ENCODE measurements around the gene GKN2. TPM values are rescaled to one million over a fixed set of nuclear protein-coding genes. Genes with fewer than 3 reads are reported as not detected.

Gene GKN2
- polyA plus RNA-seq, 1 of the 3 experiments (the other 2 are of a cell fraction), result not detected

- H3K4me1 ChIP-seq (ENCODE audit: control insufficient read depth in 1 of 2, insufficient read depth in 2 of 2, low read depth in 1 of 2, low read length in 1 of 2), result no peaks in the 10 kb centered on the region
- H3K4me3 ChIP-seq (ENCODE audit: low read depth in 2 of 2, low read length in 1 of 2), result no peak overlapping the region
- CTCF ChIA-PET, result interaction anchor here (0.7 to 1.2 kb wide), 4 partner anchors 23 to 900 kb away, joined by 3 to 6 read pairs (median 4); no protein-coding TSS in a partner anchor
- no peaks in the 10 kb centered on the region for H3K9me3 ChIP-seq
- no peaks in the 10 kb centered on the region for H4K20me1 ChIP-seq (ENCODE audit: insufficient read depth)
- 76% methylated on average over 5 of the region's 5 CpGs for WGBS (ENCODE audit: low lambda C conversion rate)
- H3K27me3 ChIP-seq (ENCODE audit: insufficient read depth), result no peaks in the 10 kb centered on the region
- H3K36me3 ChIP-seq (replicated peaks in 1 of 2; ENCODE audit: control insufficient read depth in 1 of 2, insufficient read depth in 2 of 2, low read length in 1 of 2), result no peaks in the 10 kb centered on the region
- H2AFZ ChIP-seq (ENCODE audit: low read depth), result no peak overlapping the region
- H3F3A ChIP-seq (replicated peaks; ENCODE audit: insufficient read depth), result no peaks in the 10 kb centered on the region
- no peak for DNase-seq
- H3K4me2 ChIP-seq, result no peak overlapping the region
- no peak overlapping the region for H3K9ac ChIP-seq
- no peaks in the 10 kb centered on the region for H3K79me2 ChIP-seq (ENCODE audit: insufficient read depth)
- POLR2A ChIA-PET, result no interaction called here
- H3K9me2 ChIP-seq, result no peaks in the 10 kb centered on the region
- no peak for TF ChIP-seq CTCF (IDR thresholded peaks at IDR 0.05)
- no peak for TF ChIP-seq TCF12 (IDR thresholded peaks at IDR 0.05)
- no peak for TF ChIP-seq SMC3 (IDR thresholded peaks at IDR 0.05; ENCODE audit: low read depth, low read length)
- no peak for TF ChIP-seq MXI1 (IDR thresholded peaks at IDR 0.05; ENCODE audit: low read depth, low read length)
- no peak for TF ChIP-seq MEF2A (IDR thresholded peaks at IDR 0.05; ENCODE audit: borderline replicate concordance, low read depth)
- TF ChIP-seq GABPA (IDR thresholded peaks at IDR 0.05; ENCODE audit: low read depth), result no peak
- no peak for TF ChIP-seq RCOR1 (IDR thresholded peaks at IDR 0.05; ENCODE audit: low read length)
- TF ChIP-seq RXRA (IDR thresholded peaks at IDR 0.05; ENCODE audit: borderline replicate concordance, low read depth), result no peak
- TF ChIP-seq IRF3 (IDR thresholded peaks at IDR 0.05; ENCODE audit: low read depth, low read length), result no peak
- no peak for TF ChIP-seq FOSL2 (IDR thresholded peaks at IDR 0.05; ENCODE audit: borderline replicate concordance, low read depth)
- no peak for TF ChIP-seq EP300 (IDR thresholded peaks at IDR 0.05; ENCODE audit: borderline replicate concordance in 1 of 2, low read depth in 1 of 2, low read length in 1 of 2)
- TF ChIP-seq YY1 (IDR thresholded peaks at IDR 0.05; ENCODE audit: low read depth), result no peak
- TF ChIP-seq RAD21 (IDR thresholded peaks at IDR 0.05; ENCODE audit: low read length), result no peak
- no peak for TF ChIP-seq PBX3 (IDR thresholded peaks at IDR 0.05)
- TF ChIP-seq POLR2AphosphoS5 (IDR thresholded peaks at IDR 0.05; ENCODE audit: low read depth, low read length), result no peak
- TF ChIP-seq GATA2 (CRISPR knock-in tag; IDR thresholded peaks at IDR 0.05), result no peak
- H3K27ac ChIP-seq (ENCODE audit: low read depth in 2 of 2, low read length in 1 of 2), result no peak overlapping the region
Measured at GRCh38 chr2:68989035-68989434, 36.3 kb upstream of the GKN2 start.
